Measurements from ENCODE around the gene FANCD2.
A peak's percentile ranks its signal among the peaks of the same experiment; 100 is the strongest.

FANCD2 gene

DNA sequence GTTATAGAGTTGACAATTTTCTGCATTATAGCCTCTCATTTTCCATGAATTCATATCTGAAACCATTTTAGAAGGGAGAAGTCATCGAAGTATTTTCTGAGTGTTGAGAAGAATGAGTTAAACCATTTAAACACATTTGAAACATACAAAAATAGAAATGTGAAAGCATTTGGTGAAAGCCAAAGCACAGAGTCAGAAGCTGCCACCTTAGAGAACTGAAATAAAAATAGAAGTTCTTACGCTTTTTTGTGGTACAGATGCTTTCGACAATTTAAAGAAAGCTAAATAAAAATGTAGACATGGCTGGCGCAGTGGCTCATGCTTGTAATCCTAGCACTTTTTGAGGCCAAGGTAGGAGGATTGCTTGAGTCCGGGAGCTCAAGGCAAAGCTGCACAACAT, 72.8 kb downstream of the FANCD2 start:
- CTCF ChIA-PET, result interaction anchor here (0.6 kb wide), 1 partner anchor 65 kb away, joined by 4 read pairs; no protein-coding TSS in a partner anchor
- no peak overlapping the region for H3K27ac ChIP-seq
- DNase-seq (ENCODE audit: low spot score), result no peak
- POLR2A ChIA-PET (ENCODE audit: low non-redundant PET), result no interaction called here
- TF ChIP-seq, protein P1, sequence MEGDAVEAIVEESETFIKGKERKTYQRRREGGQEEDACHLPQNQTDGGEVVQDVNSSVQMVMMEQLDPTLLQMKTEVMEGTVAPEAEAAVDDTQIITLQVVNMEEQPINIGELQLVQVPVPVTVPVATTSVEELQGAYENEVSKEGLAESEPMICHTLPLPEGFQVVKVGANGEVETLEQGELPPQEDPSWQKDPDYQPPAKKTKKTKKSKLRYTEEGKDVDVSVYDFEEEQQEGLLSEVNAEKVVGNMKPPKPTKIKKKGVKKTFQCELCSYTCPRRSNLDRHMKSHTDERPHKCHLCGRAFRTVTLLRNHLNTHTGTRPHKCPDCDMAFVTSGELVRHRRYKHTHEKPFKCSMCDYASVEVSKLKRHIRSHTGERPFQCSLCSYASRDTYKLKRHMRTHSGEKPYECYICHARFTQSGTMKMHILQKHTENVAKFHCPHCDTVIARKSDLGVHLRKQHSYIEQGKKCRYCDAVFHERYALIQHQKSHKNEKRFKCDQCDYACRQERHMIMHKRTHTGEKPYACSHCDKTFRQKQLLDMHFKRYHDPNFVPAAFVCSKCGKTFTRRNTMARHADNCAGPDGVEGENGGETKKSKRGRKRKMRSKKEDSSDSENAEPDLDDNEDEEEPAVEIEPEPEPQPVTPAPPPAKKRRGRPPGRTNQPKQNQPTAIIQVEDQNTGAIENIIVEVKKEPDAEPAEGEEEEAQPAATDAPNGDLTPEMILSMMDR (conservative IDR thresholded peaks at IDR 0.05; ENCODE audit: low read depth), result no peak

DNA sequence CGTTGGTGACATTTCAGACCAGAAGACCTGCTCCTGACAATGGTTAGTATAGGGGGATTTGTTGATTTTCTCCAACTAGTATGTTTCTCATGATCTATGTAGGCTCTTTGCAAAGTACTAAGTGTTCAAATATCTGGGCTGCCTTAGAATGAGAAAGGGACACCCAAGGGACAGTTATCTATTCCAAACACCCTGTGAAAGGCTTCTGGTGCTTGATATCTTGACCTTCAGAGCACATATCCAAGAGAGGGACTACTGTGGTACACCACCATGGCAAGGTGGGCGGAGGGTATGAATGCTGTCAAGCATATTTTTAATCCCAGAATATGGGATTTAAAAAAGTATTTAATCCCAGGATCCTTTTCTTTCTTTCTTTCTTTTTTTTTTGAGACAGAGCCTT, 80.7 kb downstream of the FANCD2 start:
- CTCF ChIA-PET, result interaction anchor here (0.6 kb wide), 1 partner anchor 57 kb away, joined by 7 read pairs; no protein-coding TSS in a partner anchor
- TF ChIP-seq, protein P1 (conservative IDR thresholded peaks at IDR 0.05; ENCODE audit: low read depth), result no peak
- H3K27ac ChIP-seq, result no peak overlapping the region
- DNase-seq (ENCODE audit: low spot score), result no peak
- POLR2A ChIA-PET (ENCODE audit: low non-redundant PET), result no interaction called here

GRCh38 chr3:10108091-10108490, 81.9 kb downstream of the FANCD2 start, which contains the start of gene FANCD2OS:
Gene FANCD2OS, minus strand, starts transcription at chr3:10108255. Its CDS starts 3,481 bp downstream, at chr3:10104774.
- TF ChIP-seq, protein P1 (conservative IDR thresholded peaks at IDR 0.05; ENCODE audit: low read depth), result no peak
- ChIA-PET POLR2A (ENCODE audit: low non-redundant PET) (no interaction called here), CTCF (no interaction called here)
- no peak within 1 kb of the TSS for H3K27ac ChIP-seq
- no peak for DNase-seq (ENCODE audit: low spot score)

GRCh38 chr3:10115326-10116137, 89.3 kb downstream of the FANCD2 start, which contains the start of gene BRK1:
Gene BRK1, plus strand, starts transcription at chr3:10115675. Its CDS starts 27 bp downstream, at chr3:10115702.
- DNase-seq (ENCODE audit: low spot score), result peak; percentile 95
- ChIA-PET POLR2A (ENCODE audit: low non-redundant PET) (interaction anchor here (0.5 kb wide), 1 partner anchor 1113 kb away, joined by 3 read pairs; no protein-coding TSS in a partner anchor), CTCF (no interaction called here)
- TF ChIP-seq, protein P1 (conservative IDR thresholded peaks at IDR 0.05; ENCODE audit: low read depth), result no peak
- H3K27ac ChIP-seq, result peak within 1 kb of the TSS; percentile 78

DNA sequence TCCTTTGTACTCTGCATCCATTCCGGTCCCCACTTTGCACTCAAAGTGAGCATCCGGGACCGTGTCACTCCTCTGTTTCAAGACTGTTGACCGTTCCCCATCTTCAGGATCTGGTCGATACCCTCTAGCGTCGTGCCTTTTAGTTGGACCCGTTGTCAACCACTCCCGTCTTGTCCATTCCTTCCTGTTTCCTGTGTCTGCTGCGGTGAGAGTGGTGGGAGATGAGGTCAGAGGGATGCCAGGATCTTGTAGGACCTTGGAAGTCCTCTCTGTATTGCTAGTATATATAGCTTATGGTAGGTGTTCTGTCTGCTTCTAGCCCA, 89.9 kb downstream of the FANCD2 start:
- peak overlapping the region; percentile 78 for H3K27ac ChIP-seq
- TF ChIP-seq, protein P1 (conservative IDR thresholded peaks at IDR 0.05; ENCODE audit: low read depth), result no peak
- peak; percentile 10 for DNase-seq (ENCODE audit: low spot score)
- CTCF ChIA-PET, result interaction anchor here (0.6 kb wide), 1 partner anchor 277 kb away, joined by 4 read pairs; no protein-coding TSS in a partner anchor
- POLR2A ChIA-PET (ENCODE audit: low non-redundant PET), result no interaction called here

DNA sequence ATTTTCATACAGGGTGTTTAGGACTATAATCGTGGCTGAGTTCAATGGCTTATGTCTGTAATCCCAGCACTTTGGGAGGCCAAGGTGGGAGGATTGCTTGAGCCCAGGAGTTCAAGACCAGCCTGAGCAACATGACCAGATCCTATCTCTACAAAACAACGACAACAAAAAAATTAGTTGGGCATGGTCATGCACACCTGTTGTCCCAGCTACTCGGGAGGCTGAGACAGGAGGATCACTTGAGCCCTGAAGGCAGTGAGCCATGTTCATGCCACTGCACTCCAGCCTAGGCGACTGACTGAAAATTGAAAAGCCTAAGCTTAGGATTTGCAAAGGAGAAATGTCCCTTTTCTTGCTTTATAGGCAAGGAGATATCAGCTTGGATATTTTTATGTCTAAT, 90.7 kb downstream of the FANCD2 start:
- no peak overlapping the region for H3K27ac ChIP-seq
- TF ChIP-seq, protein P1 (conservative IDR thresholded peaks at IDR 0.05; ENCODE audit: low read depth), result no peak
- ChIA-PET POLR2A (ENCODE audit: low non-redundant PET) (interaction anchor here (0.6 kb wide), 1 partner anchor 62 kb away, joined by 9 read pairs; no protein-coding TSS in a partner anchor), CTCF (no interaction called here)
- no peak for DNase-seq (ENCODE audit: low spot score)
